Adrenal gland (tissue), 12 donors: ENCODE data around the gene LARGE2. TPM values are rescaled to one million over a fixed set of nuclear protein-coding genes. Genes with fewer than 3 reads are reported as not detected.

Source experiments
- DNase-seq, 7 donors: peaks; one replicate each; pipeline ENCODE4 v3.0.0-alpha.2; 2019 to 2020
- H3K27ac ChIP-seq, 5 donors: fragments of 200-600 bp; sonication (generic) in 4 of 5; 1 replicate in 3 of 5; 2 replicates in 2 of 5; pipeline versions ENCODE4 v1.5.1 to v1.8.0; 2016 to 2020; ENCODE audit warnings: mild to moderate bottlenecking in 1 of 5
- H3K27me3 ChIP-seq: fragments of 200-600 bp; 2 replicates; pipeline ENCODE4 v1.8.0; 2021
- H3K36me3 ChIP-seq, 2 donors: fragments of 200-600 bp; replicated peaks in 1 of 2; 1 replicate in 1 of 2; 2 replicates in 1 of 2; pipeline versions ENCODE4 v1.5.1 to v1.8.0; 2018 to 2022
- H3K4me1 ChIP-seq, 2 donors: fragments of 200-600 bp; replicated peaks in 1 of 2; 1 replicate in 1 of 2; 2 replicates in 1 of 2; pipeline versions ENCODE4 v1.5.1 to v1.8.0; 2018 to 2021
- H3K4me3 ChIP-seq, 4 donors: fragments of 200-600 bp; sonication (generic) in 3 of 4; one replicate each; pipeline ENCODE4 v1.5.1; 2016 to 2018
- H3K9me3 ChIP-seq, 3 donors: fragments of 200-600 bp; sonication (generic) in 1 of 3; replicated peaks in 1 of 3; 1 replicate in 2 of 3; 2 replicates in 1 of 3; pipeline versions ENCODE4 v1.5.1 to v1.8.0; 2016 to 2021
- CTCF ChIP-seq, 6 experiments: fragments of 450-650 bp in 4 of 6; fragments of 200-600 bp in 2 of 6; sonication (generic) in 1 of 6; IDR thresholded peaks; 1 replicate in 5 of 6; 2 replicates in 1 of 6; pipeline versions ENCODE4 v1.5.1 to v1.8.0; 2016 to 2021; ENCODE audit warnings: antibody characterized with exemption in 6 of 6, mild to moderate bottlenecking in 2 of 6, moderate library complexity in 1 of 6
- POLR2A ChIP-seq, 2 donors: fragments of 450-650 bp; IDR thresholded peaks; one replicate each; pipeline ENCODE4 v1.6.1; 2017; ENCODE audit warnings: antibody characterized with exemption in 2 of 2, mild to moderate bottlenecking in 2 of 2, moderate library complexity in 1 of 2
- WGBS, 4 donors: extraction: QIAGEN DNeasy Blood & Tissue Kit in 2 of 4; methylation state at CpG; one replicate each; pipeline versions ENCODE4 v1.1.5 to v1.1.7; 2013 to 2017; 5-methylcytosine and 5-hydroxymethylcytosine counted together
- intact Hi-C, 2 donors: fragments of 100-400 bp; cut with DNase I; formaldehyde crosslinking; loops; one replicate each; pipeline versions ENCODE4 v1.14.1 to v1.15.0; 2022 to 2023
- polyA plus RNA-seq, 3 donors: library from polyadenylated mRNA; stranded (reverse); fragments of 200-250 nt in 2 of 3; fragments of 350-450 nt in 1 of 3; fragmentation: Illumina TruSeq in 1 of 3; extraction: RNeasy Lipid Tissue Mini Kit (QIAGEN cat#74804) in 1 of 3; gene quantifications; one replicate each; pipeline ENCODE4 v1.2.3, GENCODE V29; 2013 to 2014
- total RNA-seq, 9 donors: library from RNA; depleted of rRNA in 4 of 9; stranded (reverse); fragments of >200 nt in 4 of 9; fragments of 120-200 nt in 1 of 9; fragmentation: NEBNext Ultra II Directional in 1 of 9; extraction: Animal tissue kit (Norgen Biotek cat#: 25700) in 1 of 9; gene quantifications; one replicate each; pipeline versions ENCODE4 v1.1.0 to v1.2.4, GENCODE V29; 2013 to 2023
- donor health status: healthy with polysubstance abuse.
- donor health status: Bipolar disorder and iron deficiency.
- donor health status: DM: yes; HTN: yes; CAD: no.
- donor health status: DM: no; HTN: no; CAD: no.
- donor health status: DM: no; HTN: no; CAD: no.
- donor health status: DM: yes; HTN: yes; CAD: no.

Gene LARGE2
- total and polyA plus RNA-seq, 12 donors: 1.0 to 13.0 (median 4.1) TPM

- peaks cover 0 to 18% of the 10 kb centered on the region in 2 donors for H3K36me3 ChIP-seq
- no peak for DNase-seq
- H3K27ac ChIP-seq: peak overlapping the region in 1 of 5 donors; percentile 38
Observed at GRCh38 chr11:45884596-45885185, 37.8 kb upstream of the LARGE2 start.

DNA sequence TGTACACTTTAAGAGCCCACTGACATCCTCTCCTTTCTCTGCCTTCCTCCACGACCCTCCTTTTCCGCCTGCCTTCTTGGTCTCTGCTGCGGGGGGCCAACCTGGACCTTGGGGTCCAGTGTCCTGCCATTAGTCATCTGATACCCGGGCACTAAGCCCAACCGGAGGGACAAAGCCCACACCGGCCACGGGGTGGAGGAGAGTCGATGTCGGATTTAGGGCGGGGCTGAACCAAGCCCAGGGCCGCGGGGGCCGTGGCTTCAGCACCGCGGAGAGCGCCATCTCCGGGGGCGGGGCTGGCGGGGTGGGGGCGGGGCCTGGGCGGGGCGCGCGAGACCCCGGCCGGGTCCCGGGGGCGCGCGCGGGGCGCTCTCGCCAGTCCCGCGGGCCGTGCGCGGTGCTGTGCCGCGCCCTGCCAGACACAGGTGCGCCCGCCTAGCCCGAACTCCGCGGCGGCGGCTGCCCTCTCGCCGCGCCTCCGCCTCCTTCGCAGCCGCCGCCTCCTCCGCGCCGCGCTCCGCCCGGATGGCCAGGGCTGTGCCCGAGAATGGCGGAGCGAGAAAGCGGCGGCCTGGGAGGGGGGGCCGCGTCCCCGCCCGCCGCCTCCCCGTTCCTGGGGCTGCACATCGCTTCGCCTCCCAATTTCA lies 37.1 kb upstream of the LARGE2 start, which contains the start of gene MAPK8IP1:
TSS of gene MAPK8IP1 (plus strand) at position 378 of the 647 bp plus-strand sequence. CDS start at position 548, 170 bp downstream.
- H3K27ac ChIP-seq: peak within 1 kb of the TSS in 1 of 5 donors; percentile 38
- intact Hi-C loops: no loop called here
- 1 to 12% (median 2%) methylated on average over 7 to 72 of the region's 73 CpGs for WGBS, 4 donors
- peak within 1 kb of the TSS in 1 of 4 donors; percentile 65 for H3K4me3 ChIP-seq
- no peaks in the 10 kb centered on the region for H3K27me3 ChIP-seq
- H3K4me1 ChIP-seq: peaks cover 5 to 24% of the 10 kb centered on the region in 2 donors
- peaks cover 0 to 16% of the 10 kb centered on the region in 2 donors for H3K36me3 ChIP-seq
- no peaks in the 10 kb centered on the region for H3K9me3 ChIP-seq
- peak; percentile 57 to 83 (median 66) for DNase-seq
- TF ChIP-seq CTCF (IDR thresholded peaks at IDR 0.05) (no peak), POLR2A (IDR thresholded peaks at IDR 0.05) (no peak)

More at GRCh38 chr11:45884596-45885185, 37.8 kb upstream of the LARGE2 start:
- no peak overlapping the region for H3K4me3 ChIP-seq
- no peaks in the 10 kb centered on the region for H3K9me3 ChIP-seq
- WGBS, 4 donors: 86 to 92% (median 89%) methylated on average over 10 of the region's 10 CpGs
- TF ChIP-seq CTCF (IDR thresholded peaks at IDR 0.05) (no peak), POLR2A (IDR thresholded peaks at IDR 0.05) (no peak)
- intact Hi-C loops: no loop called here
- H3K4me1 ChIP-seq: peaks cover 10 to 31% of the 10 kb centered on the region in 2 donors
- H3K27me3 ChIP-seq: no peaks in the 10 kb centered on the region

DNA sequence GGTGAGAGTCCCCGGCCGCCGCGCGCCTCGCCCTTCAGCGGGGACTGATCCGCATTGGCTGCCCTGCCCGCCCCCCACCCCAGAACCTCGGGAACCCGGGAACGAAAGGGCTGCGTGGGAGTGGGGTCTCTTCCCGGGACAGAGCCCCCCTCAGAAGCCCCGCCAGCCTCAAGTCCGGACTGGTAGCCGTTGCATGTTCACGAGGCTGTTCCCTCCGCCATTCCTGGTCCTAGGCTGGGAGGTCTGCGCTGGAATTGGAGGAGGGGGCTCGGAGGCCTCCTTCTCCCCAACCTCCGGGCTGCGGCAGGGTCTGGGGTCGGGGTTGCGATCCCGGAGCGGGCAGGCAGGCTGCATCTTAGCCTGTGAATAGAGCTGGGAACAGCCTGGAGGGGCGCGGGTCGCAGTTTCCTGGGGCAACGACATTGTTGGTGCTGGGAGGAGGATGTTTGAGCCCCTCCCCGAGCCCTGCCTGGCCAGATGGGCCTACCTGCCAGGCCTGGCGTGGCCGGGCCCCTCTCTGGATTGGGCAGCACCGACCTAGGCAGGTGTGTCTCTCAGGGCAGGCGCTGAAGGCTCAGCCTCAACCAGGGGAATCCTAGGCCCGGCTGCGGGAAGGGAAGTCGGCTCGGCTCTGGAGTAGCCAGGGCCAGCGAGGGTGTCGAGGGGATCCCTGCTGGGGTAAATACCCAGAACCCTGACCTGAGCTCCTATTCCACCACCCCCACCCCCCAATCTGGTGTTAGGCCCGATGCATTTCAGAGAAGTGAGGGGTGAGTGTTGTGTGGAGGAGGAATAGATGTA lies 36.3 kb upstream of the LARGE2 start:
- Histone ChIP-seq H3K4me1 (peaks cover 3 to 17% of the 10 kb centered on the region in 2 donors), H3K4me3 (peak overlapping the region in 1 of 4 donors; percentile 65), H3K27ac (peak overlapping the region in 1 of 5 donors; percentile 15), H3K27me3 (no peaks in the 10 kb centered on the region), H3K36me3 (peaks cover 0 to 9% of the 10 kb centered on the region in 2 donors), H3K9me3 (no peaks in the 10 kb centered on the region)
- TF ChIP-seq POLR2A (IDR thresholded peaks at IDR 0.05): no peak
- TF ChIP-seq CTCF (IDR thresholded peaks at IDR 0.05): no peak
- DNase-seq: no peak
- intact Hi-C loops: no loop called here
- 20 to 33% (median 27%) methylated on average over 21 to 43 of the region's 43 CpGs for WGBS, 4 donors
